AG10803 (cell line): ENCODE measurements around the gene KCNIP4.

Experiments
- DNase-seq: peaks from one replicate; pipeline ENCODE4 v3.0.0; 2010; ENCODE audit warnings: low read depth
- H3K4me3 ChIP-seq: 2 replicates; pipeline ENCODE4 v1.5.1; 2011; ENCODE audit warnings: mild to moderate bottlenecking, low read length, control low read depth
- TF ChIP-seq, protein P1 (sequence below): conservative IDR thresholded peaks from 2 replicates; pipeline ENCODE4 v1.5.1; 2011; ENCODE audit warnings: mild to moderate bottlenecking, low read length, control low read depth, inconsistent platforms

The KCNIP4 gene

DNA sequence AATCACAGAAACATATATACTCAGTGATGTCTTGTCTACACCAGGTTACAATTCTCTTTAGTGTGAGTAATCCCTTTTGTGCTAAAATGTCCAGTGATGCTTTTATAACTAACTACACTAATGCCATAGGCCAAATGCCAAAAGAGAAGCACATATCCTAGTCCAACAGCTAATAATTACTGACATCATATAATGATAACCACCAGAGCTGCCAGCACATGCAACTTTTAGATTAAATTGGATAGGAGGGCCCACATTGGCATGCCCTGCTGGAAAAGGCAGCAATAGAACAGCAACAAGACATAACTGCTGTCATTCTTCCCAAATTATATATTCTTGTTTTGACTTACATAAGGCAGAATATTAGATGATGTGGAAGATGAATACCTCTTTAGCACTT is 238.8 kb downstream of the KCNIP4 start:
- no peak overlapping the region for H3K4me3 ChIP-seq
- TF ChIP-seq, protein P1, sequence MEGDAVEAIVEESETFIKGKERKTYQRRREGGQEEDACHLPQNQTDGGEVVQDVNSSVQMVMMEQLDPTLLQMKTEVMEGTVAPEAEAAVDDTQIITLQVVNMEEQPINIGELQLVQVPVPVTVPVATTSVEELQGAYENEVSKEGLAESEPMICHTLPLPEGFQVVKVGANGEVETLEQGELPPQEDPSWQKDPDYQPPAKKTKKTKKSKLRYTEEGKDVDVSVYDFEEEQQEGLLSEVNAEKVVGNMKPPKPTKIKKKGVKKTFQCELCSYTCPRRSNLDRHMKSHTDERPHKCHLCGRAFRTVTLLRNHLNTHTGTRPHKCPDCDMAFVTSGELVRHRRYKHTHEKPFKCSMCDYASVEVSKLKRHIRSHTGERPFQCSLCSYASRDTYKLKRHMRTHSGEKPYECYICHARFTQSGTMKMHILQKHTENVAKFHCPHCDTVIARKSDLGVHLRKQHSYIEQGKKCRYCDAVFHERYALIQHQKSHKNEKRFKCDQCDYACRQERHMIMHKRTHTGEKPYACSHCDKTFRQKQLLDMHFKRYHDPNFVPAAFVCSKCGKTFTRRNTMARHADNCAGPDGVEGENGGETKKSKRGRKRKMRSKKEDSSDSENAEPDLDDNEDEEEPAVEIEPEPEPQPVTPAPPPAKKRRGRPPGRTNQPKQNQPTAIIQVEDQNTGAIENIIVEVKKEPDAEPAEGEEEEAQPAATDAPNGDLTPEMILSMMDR, result no peak
- no peak for DNase-seq

DNA sequence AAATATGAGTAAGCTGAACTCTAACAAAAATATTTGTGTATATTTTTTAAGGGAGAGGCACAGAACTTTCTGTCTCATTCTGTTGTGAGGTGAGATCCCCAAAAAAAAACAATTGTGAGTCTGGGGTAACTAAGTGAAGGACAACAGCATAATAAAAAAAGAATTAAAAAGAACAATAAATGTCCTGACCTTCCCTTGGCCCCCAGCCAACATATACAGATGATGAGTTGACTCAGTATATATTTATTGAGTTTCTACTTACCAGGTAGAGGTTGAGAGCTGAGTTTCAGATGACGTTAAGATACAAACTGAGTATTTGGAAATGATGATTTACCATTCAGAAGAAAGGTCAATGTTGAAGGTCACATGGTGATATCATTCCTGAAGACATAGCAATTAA is 239.5 kb downstream of the KCNIP4 start:
- TF ChIP-seq, protein P1, result no peak
- DNase-seq, result no peak

DNA sequence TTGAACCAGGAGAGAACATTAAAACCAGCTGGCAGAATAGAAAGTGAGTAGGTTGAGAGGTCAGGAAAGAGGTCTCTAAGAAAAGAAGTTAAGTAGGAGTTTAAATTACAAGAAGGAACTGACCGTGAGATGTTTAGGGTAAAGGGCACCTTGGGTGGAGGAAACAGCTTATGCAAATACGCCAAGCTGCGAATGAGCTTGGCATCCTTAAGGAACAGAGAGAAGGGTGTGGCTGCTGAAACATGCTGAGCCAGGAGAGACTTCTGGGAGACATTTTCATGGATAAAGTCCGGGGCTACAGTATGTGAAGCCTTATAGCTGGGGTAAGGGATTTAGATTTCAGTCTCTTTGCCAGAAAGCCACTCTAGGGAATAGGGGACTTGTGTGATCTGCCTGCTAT is 249.1 kb downstream of the KCNIP4 start:
- TF ChIP-seq, protein P1, result no peak
- no peak overlapping the region for H3K4me3 ChIP-seq
- no peak for DNase-seq

More for the DNA sequence above, 239.5 kb downstream of the KCNIP4 start:
- H3K4me3 ChIP-seq, result no peak overlapping the region

DNA sequence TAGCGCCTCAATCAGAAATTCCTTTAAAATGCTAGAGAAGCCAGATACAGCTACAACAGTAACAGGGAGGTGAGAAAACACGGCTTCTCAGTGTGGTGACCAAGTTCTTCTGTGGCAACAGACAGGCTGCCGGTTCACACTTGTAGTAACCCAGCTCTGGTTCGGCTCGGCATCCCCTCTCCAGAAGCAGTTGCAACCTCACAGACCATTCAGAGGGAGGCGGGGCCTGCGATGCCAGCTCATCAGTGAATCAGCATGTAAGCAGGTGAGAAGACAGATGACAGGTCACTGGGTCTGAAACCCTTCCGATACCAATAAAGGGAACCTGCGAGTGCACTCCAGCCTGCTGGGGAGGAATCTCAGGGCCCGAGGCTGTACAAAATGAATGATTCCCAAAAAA is 251.0 kb downstream of the KCNIP4 start:
- H3K4me3 ChIP-seq, result no peak overlapping the region
- no peak for DNase-seq
- TF ChIP-seq, protein P1, result no peak

DNA sequence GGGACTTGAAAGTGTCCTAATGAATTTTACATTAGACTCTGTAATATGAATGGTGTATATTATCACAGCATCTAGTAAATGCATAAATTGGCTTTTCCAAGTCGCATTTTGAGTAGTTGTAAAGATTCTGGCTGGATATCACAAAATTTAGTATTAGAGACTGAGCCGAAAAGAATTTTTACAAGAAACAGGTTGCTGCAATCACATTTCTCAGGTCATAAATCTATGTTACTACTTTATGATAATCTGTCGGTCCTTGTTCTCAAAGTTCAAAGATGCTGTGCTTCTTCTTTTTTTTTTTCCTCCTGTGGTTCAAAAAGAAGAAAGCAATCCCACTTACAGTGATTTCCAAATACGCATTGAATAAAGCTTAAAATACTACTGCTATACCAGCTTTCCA is 253.4 kb downstream of the KCNIP4 start:
- no peak overlapping the region for H3K4me3 ChIP-seq
- TF ChIP-seq, protein P1, result no peak
- no peak for DNase-seq

DNA sequence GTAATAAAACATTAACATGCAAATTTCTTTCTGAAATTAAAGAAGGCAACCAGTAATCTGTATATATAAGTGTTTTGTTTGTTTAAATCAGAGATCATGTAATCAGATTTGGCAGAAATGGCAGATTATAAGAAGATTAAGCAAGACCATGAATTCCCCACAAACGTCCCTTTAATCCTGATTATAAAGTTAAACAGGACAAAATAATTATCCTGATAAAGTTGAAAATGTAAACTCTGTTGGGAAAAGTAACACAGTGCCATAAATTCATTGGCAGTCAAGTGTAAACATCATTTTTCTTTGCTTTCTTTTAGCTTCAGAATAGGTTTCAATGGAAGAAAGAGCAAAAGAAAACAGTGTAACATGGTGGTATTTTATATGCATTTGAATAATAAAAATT is 256.3 kb downstream of the KCNIP4 start:
- H3K4me3 ChIP-seq, result no peak overlapping the region
- DNase-seq, result no peak
- TF ChIP-seq, protein P1, result no peak

DNA sequence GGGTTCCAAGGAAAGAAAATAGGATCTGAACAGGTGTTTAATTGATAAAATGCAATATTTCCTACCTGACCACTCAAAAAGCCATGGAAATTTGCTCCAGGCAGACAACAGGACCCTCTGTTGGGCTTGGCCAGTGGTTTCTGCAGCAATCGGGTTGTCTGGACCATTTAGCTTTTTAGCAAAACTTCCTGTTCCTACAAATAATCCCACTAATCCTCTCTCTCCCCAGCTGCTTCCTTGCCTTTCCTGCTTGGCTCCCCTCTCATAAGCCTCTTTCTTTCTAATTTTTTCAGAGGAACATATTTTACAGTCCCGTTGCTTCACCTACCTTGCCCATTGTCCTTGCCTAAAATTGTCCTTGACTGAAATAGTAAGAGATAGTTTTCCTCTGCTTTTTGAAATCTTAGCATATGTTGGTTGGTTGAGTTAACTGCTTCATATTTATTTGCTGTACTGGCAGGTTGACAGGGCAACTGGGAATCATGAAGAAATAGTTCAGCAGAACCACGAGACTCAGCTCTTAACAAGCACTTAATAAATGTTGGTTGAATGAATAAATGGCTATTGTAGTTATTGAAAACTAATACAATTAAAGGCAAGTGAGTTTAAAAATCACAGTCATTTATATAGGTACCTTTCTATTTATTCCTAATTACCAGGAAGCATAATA is 259.8 kb downstream of the KCNIP4 start:
- TF ChIP-seq, protein P1, result no peak
- no peak overlapping the region for H3K4me3 ChIP-seq
- DNase-seq, result no peak
